Osteocyte (in vitro differentiated cells): ENCODE data around the gene EXOC4. TPM values are rescaled to one million over a fixed set of nuclear protein-coding genes. Genes with fewer than 3 reads are reported as not detected.

Source experiments
- DNase-seq: peaks from one replicate; pipeline ENCODE4 v3.0.0; 2021; ENCODE audit warnings: mixed read lengths; ENCODE audit not compliant: unreplicated experiment; ENCODE audit errors: extremely low spot score
- H3K27ac Mint-ChIP-seq: one replicate; pipeline ENCODE4 v1.8.0; 2021; ENCODE audit warnings: mild to moderate bottlenecking, mixed read lengths; ENCODE audit not compliant: unreplicated experiment
- H3K27me3 Mint-ChIP-seq: one replicate; pipeline ENCODE4 v1.8.0; 2021; ENCODE audit warnings: mixed read lengths; ENCODE audit not compliant: unreplicated experiment
- H3K36me3 Mint-ChIP-seq: one replicate; pipeline ENCODE4 v1.8.0; 2021; ENCODE audit warnings: mixed read lengths; ENCODE audit not compliant: unreplicated experiment
- H3K4me1 Mint-ChIP-seq: one replicate; pipeline ENCODE4 v1.8.0; 2021; ENCODE audit warnings: mixed read lengths; ENCODE audit not compliant: unreplicated experiment
- H3K4me3 Mint-ChIP-seq: one replicate; pipeline ENCODE4 v1.8.0; 2021; ENCODE audit warnings: mild to moderate bottlenecking, moderate library complexity, mixed read lengths; ENCODE audit not compliant: unreplicated experiment
- H3K9me3 Mint-ChIP-seq: one replicate; pipeline ENCODE4 v1.8.0; 2021; ENCODE audit warnings: mixed read lengths; ENCODE audit not compliant: unreplicated experiment
- total RNA-seq: library from RNA; stranded (reverse); gene quantifications from 2 replicates; pipeline ENCODE4 v1.2.1, GENCODE V29; 2021
- TF ChIP-seq, protein P1 (sequence below): fragments of 200-600 bp; sonication (generic); IDR thresholded peaks from 2 replicates; pipeline ENCODE4 v1.5.0; 2021; ENCODE audit warnings: antibody characterized with exemption, mild to moderate bottlenecking, moderate library complexity

The EXOC4 gene
- total RNA-seq, 1 donor from 2014 or later, result 99.9 TPM

DNA sequence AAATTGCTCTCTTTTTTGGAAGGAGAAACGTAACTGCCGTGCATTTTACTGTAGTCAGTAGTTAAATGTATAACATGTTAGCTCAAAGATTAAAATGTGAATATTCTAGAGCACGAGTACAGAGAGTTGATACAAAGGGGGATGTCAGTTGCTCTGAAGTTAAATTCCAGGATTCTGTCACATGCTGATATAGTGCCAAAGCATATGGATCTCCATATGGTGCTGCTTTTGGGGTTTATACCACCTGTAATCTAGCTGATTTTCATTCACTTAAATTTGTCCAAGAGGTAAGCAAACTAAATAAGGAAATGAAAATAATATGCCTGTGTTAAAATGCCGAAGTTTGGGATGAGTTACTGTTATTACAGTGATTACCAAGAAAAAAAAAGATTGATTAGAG, 298.6 kb downstream of the EXOC4 start:
- H3K27me3 Mint-ChIP-seq, result no peaks in the 10 kb centered on the region
- H3K4me3 Mint-ChIP-seq, result no peak overlapping the region
- no peaks in the 10 kb centered on the region for H3K4me1 Mint-ChIP-seq
- no peaks in the 10 kb centered on the region for H3K36me3 Mint-ChIP-seq
- TF ChIP-seq, protein P1, sequence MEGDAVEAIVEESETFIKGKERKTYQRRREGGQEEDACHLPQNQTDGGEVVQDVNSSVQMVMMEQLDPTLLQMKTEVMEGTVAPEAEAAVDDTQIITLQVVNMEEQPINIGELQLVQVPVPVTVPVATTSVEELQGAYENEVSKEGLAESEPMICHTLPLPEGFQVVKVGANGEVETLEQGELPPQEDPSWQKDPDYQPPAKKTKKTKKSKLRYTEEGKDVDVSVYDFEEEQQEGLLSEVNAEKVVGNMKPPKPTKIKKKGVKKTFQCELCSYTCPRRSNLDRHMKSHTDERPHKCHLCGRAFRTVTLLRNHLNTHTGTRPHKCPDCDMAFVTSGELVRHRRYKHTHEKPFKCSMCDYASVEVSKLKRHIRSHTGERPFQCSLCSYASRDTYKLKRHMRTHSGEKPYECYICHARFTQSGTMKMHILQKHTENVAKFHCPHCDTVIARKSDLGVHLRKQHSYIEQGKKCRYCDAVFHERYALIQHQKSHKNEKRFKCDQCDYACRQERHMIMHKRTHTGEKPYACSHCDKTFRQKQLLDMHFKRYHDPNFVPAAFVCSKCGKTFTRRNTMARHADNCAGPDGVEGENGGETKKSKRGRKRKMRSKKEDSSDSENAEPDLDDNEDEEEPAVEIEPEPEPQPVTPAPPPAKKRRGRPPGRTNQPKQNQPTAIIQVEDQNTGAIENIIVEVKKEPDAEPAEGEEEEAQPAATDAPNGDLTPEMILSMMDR, result no peak
- H3K9me3 Mint-ChIP-seq, result no peaks in the 10 kb centered on the region
- DNase-seq, result no peak
- H3K27ac Mint-ChIP-seq, result no peak overlapping the region

DNA sequence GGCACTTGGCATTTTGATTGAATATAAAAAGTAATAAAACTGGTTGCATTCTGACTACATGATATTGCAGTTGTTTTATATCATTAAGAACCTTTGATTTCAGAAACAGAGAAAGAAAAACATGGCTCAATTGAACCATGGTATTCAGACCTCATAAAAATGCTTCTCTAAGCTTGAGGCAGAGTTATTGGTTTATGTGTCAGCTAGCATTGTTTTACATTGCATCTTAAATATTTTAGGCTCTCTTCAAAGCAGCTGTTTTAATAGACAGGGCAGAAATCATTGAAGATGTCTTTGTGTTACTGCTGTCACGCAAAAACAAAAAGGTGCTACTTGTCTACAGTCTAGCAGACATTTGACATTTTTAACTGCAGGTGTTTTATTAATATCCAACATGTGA, 299.2 kb downstream of the EXOC4 start:
- Mint-ChIP-seq H3K27ac (no peak overlapping the region), H3K4me3 (no peak overlapping the region), H3K27me3 (no peaks in the 10 kb centered on the region), H3K4me1 (no peaks in the 10 kb centered on the region), H3K36me3 (no peaks in the 10 kb centered on the region), H3K9me3 (no peaks in the 10 kb centered on the region)
- DNase-seq, result no peak
- TF ChIP-seq, protein P1, result no peak

DNA sequence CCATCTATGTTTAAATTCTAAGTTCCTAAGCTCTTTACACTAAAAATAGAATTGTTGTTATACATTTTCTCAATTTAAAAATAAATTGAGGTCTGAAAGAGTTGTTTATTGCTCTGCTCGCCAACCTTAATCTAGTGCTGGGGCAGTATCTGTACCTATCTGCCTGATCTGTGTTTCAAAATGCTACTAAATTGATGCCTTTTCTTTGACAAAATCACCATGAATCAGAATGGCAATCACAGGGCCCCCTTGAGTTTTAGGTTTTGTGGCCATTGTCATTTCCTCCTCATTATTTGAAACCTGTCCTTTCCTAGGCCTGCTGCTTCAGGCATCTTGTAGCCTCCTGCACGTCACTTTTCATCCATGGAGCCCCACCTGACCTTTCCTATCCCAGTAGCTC, 301.5 kb downstream of the EXOC4 start:
- TF ChIP-seq, protein P1, result no peak
- no peaks in the 10 kb centered on the region for H3K36me3 Mint-ChIP-seq
- DNase-seq, result no peak
- no peaks in the 10 kb centered on the region for H3K9me3 Mint-ChIP-seq
- no peak overlapping the region for H3K4me3 Mint-ChIP-seq
- H3K27ac Mint-ChIP-seq, result no peak overlapping the region
- no peaks in the 10 kb centered on the region for H3K27me3 Mint-ChIP-seq
- H3K4me1 Mint-ChIP-seq, result no peaks in the 10 kb centered on the region

DNA sequence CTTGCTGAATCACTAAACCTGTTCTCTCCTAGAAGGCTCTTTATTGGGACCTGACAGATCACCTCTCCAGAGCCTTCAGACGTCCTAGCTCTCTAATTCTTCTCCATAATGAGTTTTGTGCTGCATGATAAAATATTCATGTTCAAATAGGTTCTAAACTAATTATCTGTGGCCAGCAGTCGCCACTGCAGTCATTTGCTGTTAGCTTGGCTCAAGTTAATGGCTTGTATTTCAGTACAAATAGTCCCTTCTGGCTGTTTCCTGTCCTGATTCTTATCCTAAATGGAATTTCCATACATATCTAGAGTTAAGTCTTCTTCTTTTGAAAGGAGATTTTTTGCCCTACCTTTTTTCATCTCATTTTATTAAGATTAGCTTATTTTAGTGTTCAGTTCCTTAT, 303.2 kb downstream of the EXOC4 start:
- peaks cover under 1% of the 10 kb centered on the region for H3K4me1 Mint-ChIP-seq
- no peaks in the 10 kb centered on the region for H3K36me3 Mint-ChIP-seq
- no peak overlapping the region for H3K27ac Mint-ChIP-seq
- no peak overlapping the region for H3K4me3 Mint-ChIP-seq
- TF ChIP-seq, protein P1, result no peak
- no peak for DNase-seq
- H3K9me3 Mint-ChIP-seq, result no peaks in the 10 kb centered on the region
- H3K27me3 Mint-ChIP-seq, result no peaks in the 10 kb centered on the region

DNA sequence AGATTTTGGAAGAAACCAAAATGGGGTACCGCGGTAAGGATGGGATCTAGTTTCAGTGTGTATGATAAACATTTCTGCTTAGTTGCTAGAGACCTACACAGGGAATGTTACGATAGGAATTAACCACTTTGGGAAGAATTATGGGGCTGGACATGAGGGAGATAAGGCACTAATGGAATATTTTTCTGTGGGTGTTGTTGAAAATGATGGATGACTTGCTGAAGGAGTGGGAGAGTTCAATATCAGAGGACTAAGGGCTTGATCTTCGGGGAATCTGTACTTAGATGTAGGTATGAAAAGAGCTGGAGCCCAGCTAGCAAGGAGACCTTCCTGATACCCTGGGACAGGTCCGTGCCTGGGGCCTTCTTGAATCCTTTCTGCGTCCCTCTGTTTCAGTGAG, 303.7 kb downstream of the EXOC4 start:
- H3K27me3 Mint-ChIP-seq, result no peaks in the 10 kb centered on the region
- H3K4me3 Mint-ChIP-seq, result no peak overlapping the region
- H3K4me1 Mint-ChIP-seq, result peaks cover 6% of the 10 kb centered on the region
- no peaks in the 10 kb centered on the region for H3K9me3 Mint-ChIP-seq
- H3K27ac Mint-ChIP-seq, result no peak overlapping the region
- no peaks in the 10 kb centered on the region for H3K36me3 Mint-ChIP-seq
- TF ChIP-seq, protein P1, result no peak
- no peak for DNase-seq
